ENCODE data around the gene IL10.

IL10 gene

DNA sequence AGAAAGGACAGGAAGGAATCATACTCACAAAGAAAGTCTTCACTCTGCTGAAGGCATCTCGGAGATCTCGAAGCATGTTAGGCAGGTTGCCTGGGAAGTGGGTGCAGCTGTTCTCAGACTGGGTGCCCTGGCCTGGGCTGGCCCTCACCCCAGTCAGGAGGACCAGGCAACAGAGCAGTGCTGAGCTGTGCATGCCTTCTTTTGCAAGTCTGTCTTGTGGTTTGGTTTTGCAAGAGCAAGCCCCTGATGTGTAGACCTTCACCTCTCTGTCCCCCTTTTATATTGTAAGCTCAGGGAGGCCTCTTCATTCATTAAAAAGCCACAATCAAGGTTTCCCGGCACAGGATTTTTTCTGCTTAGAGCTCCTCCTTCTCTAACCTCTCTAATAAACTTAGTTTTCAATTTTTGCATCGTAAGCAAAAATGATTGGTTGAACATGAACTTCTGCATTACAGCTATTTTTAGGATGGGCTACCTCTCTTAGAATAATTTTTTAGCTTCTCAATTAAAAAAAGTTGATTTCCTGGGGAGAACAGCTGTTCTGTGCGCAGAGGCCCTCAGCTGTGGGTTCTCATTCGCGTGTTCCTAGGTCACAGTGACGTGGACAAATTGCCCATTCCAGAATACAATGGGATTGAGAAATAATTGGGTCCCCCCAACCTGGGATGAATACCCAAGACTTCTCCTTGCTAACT is at the start of gene IL10:
IL10 (minus strand) TSS at position 252 of the 695 bp plus-strand sequence; CDS start at position 193, 59 bp downstream.
- DNase-seq (ENCODE audit: low read depth): no peak

DNA sequence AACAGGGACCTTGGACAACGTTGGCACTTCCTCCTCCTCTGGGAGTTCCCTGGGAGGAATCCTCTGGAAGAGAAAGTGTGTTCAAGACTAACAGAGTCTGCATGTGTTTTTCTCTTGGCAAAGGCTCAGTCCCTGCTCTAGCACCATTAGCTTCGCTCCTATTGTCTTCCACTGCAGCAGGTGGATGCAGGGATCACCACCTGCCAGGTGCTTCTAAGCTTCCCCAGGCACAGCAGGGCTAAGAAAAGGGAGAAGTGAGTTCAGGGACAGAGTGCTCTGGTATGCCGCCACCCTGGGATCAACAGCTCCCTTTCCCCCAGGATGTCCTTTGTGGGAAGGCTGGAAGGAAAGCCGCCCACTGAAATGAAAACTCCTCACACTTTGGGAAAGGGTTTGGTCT is 49.2 kb upstream of the IL10 start:
- DNase-seq (ENCODE audit: low read depth): no peak

DNA sequence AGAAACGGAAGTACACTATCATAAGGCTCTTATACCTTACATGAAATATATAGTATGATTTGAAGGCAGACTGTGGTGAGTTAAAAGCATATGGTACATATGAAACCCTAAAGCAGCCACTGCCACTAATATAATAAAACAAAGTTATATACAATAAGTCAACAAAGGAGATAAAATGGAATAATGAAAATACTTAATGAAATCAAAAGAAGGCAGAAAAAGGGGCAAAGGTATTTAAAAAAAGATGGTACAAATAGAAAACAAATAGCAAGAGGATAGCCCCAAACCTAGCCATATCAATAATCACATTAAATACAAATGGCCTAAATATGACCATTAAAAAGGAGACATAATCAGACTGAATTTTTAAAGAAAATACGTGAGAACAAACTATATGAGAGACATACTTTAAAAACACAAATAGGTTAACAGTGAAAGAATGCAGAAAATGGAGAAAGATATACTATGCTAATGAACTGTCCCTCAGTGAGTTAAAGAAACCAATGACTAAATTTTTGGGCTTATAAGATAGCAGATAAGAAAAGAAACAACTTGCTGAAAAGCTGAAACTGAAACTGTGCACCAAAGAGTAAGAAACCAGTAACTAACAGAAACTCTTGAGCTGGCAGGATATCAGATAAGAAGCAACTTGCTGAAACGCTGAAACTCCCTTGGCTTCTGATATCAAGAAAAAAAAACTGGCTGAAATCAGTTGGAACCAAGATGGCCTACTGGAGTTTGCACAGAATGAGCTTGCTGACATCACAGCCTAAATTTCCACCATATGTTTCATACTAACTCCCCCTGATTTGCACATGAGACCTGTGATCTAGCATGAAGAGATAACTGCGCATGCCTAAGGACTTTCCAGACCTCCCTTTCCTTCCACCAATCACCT is 44.3 kb upstream of the IL10 start:
- no peak for DNase-seq (ENCODE audit: low read depth)

DNA sequence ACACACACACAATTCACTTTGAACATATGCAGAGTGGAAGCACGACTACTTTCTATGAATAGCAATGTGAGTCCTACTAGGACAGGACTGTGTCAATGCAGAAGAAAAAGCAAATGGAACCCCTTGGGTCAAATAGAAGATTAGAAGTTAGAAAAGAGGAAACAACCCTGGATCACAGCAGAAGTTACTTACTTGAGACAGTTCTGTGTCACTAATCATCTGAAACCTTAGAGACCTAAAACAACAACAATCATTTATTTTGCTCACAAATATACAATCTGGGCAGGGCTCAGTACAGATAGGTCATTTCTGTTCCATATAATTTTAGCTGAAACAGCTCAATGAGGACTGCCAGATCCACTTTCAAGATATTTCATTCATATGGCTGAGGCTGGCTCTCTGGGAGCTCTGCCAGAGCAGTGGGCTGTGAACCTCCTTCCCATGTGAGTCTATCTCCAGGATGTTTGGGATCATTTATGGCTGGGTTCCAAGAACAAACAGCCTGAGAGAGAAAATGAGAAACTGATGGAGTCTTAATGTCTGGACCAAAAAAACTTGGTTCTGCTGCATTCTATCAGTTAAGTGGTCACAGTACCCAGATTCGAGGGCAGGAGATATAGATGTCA is 42.5 kb upstream of the IL10 start:
- DNase-seq (ENCODE audit: low read depth): no peak

DNA sequence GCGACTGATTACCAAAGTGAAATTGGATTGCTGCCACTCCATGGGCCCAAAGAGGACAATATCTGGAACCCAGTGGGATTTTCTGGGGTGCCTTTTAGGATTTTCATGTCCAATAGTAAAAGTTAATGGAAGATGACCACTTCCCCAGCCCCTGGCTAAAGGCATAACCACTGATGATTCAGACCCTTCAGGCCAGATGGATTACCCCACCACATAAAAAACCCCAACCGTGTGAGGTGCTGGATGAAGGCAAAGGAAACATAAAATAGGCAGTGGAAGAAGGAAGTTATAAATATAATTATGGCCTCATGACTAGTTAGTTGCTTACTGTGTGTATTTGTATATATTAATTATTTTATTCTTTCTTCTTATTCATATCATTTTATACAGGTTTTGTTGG is 40.2 kb upstream of the IL10 start:
- no peak for DNase-seq (ENCODE audit: low read depth)

DNA sequence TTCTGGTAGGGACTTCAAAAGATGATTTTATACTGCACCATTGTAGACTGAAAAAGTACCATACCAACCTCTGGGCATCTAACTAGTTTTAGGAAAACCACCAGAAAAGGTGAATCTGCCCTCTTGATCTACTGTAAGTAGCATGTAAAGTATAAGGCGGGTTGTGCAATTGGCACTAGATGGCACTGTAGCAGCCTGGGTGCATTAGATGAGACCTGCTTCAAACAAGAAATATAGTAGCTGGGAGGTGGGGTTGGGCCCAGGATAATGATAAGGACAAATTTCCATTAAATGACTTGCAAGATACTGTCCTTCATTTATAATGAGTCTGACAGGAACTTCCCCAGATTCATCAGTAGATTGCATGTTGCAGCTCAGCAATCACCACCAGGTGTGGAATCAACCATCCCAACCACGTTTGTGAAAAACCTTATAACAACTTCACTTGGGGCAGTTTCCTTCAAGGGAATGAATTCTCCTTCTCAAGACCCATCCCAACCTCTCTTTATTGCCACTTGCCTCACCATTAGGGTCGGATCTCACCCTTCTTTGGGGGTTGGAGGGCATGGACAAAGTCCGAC is 37.3 kb upstream of the IL10 start:
- no peak for DNase-seq (ENCODE audit: low read depth)

DNA sequence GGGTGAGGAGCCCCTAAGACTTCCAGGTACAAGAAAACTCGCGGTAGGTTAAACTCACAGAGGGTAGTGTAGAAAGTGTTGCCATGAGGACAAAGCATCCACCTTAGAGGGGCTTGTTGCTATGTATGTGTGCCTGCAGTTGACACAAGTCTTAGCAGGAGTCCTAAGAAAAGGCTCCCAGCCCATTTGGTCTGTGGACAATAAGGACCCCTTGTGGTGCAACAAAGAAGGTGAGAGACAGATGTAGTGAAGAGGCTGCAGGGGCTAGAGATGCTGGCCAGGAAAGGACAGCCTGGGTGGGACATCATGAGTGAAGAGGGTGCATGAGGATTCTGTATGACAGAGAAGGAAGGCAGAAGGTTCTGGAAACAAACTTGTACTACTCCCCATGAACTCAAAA is 36.3 kb upstream of the IL10 start:
- no peak for DNase-seq (ENCODE audit: low read depth)

DNA sequence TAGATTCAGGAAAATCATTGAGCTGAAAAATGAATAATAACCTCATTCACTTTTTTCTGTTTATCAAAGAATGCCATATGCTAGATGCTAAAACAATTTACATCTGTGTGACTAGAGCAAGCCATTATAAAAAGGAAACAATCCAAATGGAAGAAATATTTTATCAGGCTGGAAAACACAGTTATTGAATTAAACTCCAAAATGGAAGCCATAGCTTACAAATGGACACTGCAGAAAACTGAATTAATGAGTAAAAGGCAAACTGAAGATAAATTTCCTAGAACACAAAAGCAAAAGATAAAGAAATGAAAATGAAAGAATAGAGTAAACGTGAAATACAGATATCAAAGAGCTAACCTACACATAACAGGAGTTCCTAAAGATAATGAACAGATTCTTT is 33.1 kb upstream of the IL10 start:
- DNase-seq (ENCODE audit: low read depth): no peak

DNA sequence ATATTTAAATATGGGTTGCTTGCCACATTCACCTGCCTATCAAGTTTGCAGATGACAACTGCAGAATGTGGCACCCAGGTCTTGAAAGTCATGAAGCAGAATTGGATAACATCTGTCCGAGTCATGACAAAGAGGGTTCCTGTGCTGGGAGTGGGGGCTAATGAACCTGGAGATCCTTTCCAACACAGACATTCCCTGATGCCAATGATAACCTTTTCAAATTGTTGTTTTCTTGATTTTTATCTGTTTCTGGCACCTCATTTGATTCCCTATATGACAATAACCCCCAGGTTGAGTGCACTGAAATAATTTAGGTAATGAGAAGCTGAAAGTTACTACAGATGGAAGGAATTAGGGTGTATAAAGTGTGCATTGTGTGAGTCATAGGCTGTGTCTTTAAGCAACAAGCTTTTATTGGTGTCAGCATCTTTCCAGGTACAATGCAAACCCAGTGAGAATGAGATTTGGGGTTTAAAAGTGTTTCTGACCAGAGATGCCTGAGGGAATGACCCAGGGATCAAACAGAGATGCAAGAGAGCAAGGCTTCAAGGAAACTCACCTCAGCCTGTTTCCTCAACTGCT is 32.0 kb upstream of the IL10 start:
- DNase-seq (ENCODE audit: low read depth): no peak

DNA sequence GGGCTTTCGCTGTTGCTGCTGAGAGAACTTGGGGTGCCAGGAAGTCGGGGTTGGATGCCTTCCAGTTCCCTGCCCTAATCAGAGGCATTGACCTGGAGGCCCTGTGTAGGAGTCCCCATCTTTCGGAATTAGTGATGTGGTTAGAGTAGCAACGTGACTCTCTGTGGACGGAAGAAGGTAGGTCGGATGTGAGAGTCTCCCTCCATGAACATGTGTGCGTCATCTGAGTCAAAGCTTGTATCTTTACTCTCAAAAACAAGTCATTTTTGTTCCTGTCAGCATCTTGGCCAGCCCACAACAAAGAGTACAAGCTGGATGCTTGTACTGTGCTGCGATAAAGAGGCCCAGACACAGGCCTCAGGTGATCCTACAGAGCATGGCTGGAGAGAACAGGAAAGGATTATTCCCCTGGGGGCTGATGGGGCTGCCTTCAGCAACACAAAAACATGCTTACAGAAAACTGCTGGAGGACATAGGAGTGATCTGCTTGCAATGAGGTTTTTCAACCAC is 31.0 kb upstream of the IL10 start:
- DNase-seq (ENCODE audit: low read depth): peak; percentile 69

DNA sequence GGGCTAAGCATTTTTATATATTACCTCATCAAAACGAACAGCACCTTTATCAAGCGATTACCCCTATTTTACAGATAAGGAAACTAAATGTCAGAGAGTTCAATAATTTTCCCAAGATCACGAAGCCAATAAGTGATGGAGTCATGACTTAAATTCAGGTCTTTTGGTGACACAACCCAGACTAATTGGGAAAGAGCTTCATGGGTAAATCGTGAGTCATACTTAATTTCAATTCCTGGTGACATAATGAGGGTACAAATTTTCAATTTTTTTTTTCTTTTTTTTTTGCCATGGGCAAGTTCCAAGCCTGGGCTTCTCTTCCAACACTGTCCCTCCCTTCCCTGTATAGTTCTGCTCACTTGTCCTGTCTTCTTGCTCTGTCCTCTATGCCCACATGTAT is 30.1 kb upstream of the IL10 start:
- DNase-seq (ENCODE audit: low read depth): no peak

DNA sequence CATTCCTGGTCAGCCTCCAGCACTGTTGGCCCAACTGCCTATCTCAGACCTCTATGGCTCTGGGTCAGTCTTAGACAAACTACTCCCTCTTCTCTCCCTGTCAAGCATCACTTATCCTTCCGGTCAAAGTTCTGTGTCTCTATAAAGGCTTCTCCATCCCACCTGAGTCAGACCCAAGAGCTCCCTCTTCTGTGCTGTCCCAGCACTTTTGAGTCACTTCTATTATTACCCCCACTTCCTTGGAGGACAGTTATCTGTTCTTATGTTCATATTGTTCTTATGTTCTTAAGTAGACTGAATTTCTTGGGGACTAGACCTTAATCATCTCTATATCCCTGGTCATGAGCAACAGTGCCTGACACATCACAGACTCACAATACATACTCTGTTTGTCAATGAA is 29.2 kb upstream of the IL10 start:
- DNase-seq (ENCODE audit: low read depth): no peak

DNA sequence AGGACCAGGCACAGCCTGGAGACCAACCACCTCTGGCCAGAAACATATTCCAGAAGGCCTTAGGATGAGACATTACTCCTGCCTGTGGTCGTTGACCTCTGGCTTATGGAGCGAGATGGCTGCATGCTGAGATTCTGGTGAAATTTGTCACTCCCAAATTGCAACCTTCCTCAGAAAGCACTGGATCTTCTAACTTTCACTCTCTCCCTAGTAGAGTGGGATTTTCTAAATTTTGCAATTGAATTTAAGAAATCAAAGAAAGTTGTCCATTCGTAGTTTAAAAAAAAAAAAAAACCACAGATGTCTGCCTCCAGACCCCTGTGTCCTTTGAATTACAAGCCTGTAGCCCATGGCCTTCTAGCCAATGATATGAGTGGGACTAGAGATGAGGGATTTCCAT is 28.6 kb upstream of the IL10 start:
- no peak for DNase-seq (ENCODE audit: low read depth)

DNA sequence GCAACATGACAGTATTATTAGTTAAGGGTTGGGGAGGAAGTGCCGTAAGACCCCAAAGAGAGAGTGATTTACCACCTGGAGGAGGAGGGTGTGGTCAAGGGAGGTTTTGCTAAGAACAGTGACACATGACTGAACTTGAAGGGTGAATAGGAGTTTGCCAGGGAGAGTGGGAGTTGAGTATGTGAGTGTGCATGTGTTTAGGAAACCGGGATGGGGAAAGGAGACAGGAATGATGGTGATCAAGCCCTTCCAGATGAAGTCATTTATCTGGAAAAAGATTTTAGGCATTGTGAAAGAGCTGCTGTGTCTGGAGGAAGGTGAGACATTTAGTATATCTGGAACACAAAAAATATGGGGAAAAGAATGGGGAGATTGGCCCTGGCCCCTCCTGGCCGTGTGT is 28.1 kb upstream of the IL10 start:
- DNase-seq (ENCODE audit: low read depth): no peak

DNA sequence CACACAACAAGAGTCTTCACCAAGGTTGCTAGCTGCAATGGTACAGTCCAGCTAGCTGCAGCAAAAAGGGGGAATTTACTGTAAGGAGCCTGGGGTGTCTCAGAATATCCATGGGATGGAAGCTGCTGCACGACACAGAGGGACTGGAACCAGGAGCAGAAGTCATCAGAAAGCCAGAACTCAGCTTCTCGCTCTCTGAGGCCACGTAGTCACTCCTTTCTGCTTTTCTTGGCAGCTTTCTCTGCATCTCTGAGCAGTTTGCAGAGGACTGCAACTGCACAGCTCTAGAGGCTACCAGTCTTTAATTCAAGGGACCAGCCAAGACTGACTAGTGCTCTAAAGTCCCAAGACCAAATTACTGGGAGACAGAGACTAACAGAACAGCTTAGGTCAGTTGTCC is 27.0 kb upstream of the IL10 start:
- no peak for DNase-seq (ENCODE audit: low read depth)

DNA sequence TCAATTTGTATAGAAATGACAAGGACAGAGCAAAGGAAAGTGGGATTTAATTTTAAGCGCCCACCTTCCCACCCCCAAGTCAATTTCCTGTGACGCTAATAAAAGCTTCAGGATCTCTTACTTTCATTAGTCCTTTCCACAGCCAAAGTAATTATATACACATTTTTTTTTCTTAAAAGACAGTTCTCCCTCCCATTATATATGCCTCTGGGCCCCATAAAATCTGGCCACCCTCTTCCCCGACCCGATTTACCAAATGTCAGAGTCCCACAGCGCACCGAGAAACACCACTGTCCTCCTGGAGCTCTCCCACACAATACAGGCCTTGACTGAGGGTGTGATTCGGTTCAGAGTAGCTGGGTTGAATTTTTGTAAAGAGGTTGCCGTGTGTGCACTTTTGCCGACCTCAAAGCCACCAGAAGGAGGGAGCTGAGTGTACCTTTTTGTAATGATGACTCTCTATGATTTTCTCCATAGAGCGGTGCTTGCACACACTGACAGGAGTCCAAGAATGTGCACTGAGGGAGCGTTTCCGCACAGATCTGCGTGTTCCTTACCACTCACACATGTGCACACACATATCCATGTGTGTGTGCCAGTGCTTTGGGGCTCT is 26.2 kb upstream of the IL10 start:
- no peak for DNase-seq (ENCODE audit: low read depth)

DNA sequence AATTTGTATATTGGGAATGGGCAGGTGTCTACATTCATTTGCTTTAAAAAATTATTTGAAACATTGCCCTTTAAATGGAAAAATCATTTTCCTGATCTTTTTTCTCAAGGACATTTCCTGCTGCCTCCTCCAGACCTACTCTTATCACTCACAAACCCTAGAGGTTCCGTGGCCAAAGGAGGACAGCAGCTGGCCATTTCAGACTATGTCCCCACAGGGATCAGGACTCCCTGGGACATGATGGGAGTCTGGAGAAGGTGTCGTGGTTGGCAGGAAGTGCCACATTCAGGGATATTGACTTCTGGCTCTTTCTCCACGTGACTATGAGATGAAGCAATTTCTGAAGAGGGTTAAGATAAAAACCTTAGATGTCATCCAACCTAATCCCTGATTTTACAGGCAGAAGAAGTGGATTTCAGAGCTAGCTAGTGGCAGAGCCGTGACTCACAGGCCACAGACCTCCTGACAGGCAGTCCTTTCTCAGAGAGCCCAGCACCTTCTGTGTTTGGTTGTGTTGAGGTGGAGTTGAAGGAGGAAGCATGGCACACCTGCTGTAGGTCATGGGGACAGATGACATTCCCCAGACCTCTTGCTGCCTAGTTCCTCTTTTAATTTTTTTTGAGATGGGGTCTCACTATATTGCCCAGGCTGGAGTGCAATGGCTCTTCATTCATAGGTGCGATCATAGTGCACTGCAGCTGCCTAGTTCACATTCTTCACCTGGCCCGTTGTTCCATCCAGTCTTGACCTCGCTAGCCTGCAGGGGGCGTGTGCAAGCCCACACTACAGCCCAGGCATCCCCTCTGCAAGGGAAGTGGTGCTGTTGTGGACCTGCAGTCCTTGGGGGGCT is 25.5 kb upstream of the IL10 start:
- DNase-seq (ENCODE audit: low read depth): no peak

DNA sequence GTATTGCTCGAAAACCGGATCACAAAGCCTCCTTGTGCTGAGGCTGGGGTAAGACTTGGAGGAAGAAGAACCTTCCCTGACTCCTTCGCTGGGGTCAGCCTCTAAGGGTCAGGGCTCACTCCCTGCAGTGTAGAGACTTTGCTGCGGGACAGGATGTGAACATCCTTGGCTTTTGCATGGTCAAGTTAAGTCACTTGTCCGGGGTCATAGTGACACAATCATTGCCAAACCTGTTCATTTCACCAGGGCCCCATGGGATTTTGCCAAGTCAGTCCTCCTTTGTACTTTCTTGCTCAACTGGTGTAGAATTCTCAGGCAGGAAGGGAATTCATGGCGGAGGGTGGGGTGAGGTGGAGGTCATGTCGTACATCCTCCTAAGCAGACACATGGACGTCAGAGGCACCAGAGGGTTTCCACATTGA is 24.7 kb upstream of the IL10 start:
- no peak for DNase-seq (ENCODE audit: low read depth)

DNA sequence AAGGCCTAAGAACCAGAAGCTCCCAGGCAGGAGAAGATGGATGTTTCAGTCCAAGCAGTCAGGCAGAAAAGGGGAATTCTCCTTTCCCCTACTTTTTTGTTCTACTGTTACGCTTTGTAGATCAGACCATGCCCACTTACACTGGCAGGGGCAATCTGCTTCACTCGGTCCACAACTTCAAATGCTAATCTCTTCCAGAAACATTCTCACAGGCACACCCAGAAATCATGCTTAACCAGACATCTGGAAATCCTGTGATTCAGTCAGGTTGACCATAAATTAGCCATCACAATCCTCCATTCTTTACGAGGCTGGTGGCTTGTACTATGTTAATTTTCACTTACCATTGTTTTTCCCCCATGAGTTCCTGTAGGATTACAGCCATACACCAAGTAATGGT is 23.8 kb upstream of the IL10 start:
- DNase-seq (ENCODE audit: low read depth): no peak

DNA sequence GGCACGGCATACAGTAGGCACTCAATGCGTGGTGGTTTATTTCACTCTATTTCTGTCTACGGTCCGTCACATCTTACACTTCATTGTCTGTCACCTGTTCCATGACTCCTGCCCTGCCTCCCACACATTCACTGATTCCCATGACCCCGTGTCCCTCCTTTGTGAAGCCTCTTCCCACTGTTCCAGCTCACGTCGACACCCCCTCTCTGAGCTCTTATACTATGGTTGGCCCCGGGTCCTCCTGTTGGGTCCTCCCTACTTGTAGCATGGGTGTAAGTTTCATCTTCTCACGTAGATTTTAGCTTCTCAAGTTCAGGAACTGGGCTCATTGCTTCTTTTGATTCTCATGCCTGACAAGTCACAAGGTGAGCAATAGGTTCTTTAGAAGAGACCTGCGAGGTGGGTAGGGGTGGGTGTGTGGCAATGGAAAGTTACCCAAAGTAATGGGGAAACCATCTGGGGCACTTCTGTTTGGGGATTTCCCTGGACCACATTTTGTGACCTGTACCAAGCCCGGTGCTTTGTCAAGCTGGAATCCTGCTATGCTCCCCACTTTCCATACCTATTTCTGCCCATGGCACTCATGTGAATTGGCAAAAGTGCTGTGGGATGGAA is 22.1 kb upstream of the IL10 start:
- DNase-seq (ENCODE audit: low read depth): peak; percentile 19

Measured in activated gamma-delta T cell treated with anti-CD3 and anti-CD28 coated beads, Interleukin-2, amount 50 U/mL, for 16 hours (primary cell).